Esophagus muscularis mucosa (tissue), 4 donors: ENCODE data around the gene UHRF1.

Experiments used
- CTCF ChIP-seq, 3 experiments: fragments of 200-600 bp in 2 of 3; fragments of 450-650 bp in 1 of 3; sonication (generic) in 2 of 3; IDR thresholded peaks; one replicate each; pipeline ENCODE4 v1.5.1; 2017 to 2019; ENCODE audit warnings: antibody characterized with exemption in 3 of 3, mild to moderate bottlenecking in 2 of 3, moderate library complexity in 1 of 3
- EP300 ChIP-seq: sonication (generic); formaldehyde crosslinking; IDR thresholded peaks from one replicate; pipeline ENCODE4 v1.6.1; 2017; ENCODE audit warnings: antibody characterized with exemption
- POLR2A ChIP-seq: fragments of 450-650 bp; IDR thresholded peaks from one replicate; pipeline ENCODE4 v1.6.1; 2017; ENCODE audit warnings: antibody characterized with exemption, moderate library complexity, mild to moderate bottlenecking, low read depth
- POLR2AphosphoS5 ChIP-seq, 2 donors: sonication (generic); formaldehyde crosslinking; IDR thresholded peaks; one replicate each; pipeline ENCODE4 v1.6.1; 2017; ENCODE audit warnings: antibody characterized with exemption in 2 of 2

DNA sequence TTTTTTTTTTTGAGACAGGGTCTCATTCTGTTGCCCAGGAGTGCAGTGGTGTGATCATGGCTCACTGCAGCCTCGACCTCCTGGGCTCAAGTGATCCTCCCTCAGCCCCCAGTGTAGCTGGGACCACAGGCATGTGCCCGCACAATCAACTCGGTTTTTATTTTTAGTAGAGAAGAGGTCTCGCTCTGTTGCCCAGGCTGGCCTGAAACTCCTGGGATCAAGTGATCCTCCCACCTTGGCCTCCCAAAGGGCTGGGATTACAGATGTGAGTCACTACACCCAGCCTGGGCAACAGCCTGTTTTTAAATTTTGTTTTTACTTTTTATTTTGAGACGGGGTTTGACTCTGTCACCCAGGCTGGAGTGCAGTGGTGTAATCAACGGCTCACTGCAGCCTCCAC, 57.3 kb downstream of the UHRF1 start:
- TF ChIP-seq POLR2A (no peak), CTCF (IDR thresholded peaks at IDR 0.05) (no peak), POLR2AphosphoS5 (IDR thresholded peaks at IDR 0.05) (no peak), EP300 (no peak)
